Right renal pelvis (tissue), 4 donors: ENCODE results near the gene FAM219A. TPM values are rescaled to one million over a fixed set of nuclear protein-coding genes. Genes with fewer than 3 reads are reported as not detected.
A peak's percentile ranks its signal among the peaks of the same experiment; 100 is the strongest.
"Not testable (repeated sequence)": the region's sequence is repeated elsewhere in the genome, so short reads cannot be mapped to it uniquely, and the experiment has no call there.

Experiments used
- DNase-seq, 4 donors: peaks; one replicate each; pipeline ENCODE4 v3.0.0-alpha.2; 2013; ENCODE audit warnings: low read depth in 4 of 4, low spot score in 3 of 4, missing footprints in 1 of 4
- polyA plus RNA-seq, 4 donors: library from polyadenylated mRNA; unstranded; fragments of 120-200 nt; gene quantifications; one replicate each; pipeline ENCODE4 v1.2.1, GENCODE V29; 2013; ENCODE audit not compliant: insufficient read length in 4 of 4

Gene FAM219A
- polyA plus RNA-seq, 4 donors: 13.7 to 15.4 (median 14.1) TPM

- DNase-seq: no peak
Observed at GRCh38 chr9:34446951-34447350, 11.4 kb downstream of the FAM219A start.

- DNase-seq: no peak
Observed at GRCh38 chr9:34446468-34446891, 11.9 kb downstream of the FAM219A start.

- no peak for DNase-seq
Observed at GRCh38 chr9:34443976-34444375, 14.4 kb downstream of the FAM219A start.

GRCh38 chr9:34443533-34443932 lies 14.8 kb downstream of the FAM219A start:
- no peak for DNase-seq

GRCh38 chr9:34442770-34443169 lies 15.6 kb downstream of the FAM219A start:
- DNase-seq: no peak

- no peak for DNase-seq
Observed at GRCh38 chr9:34440017-34440416, 18.4 kb downstream of the FAM219A start.

GRCh38 chr9:34438465-34438864 lies 19.9 kb downstream of the FAM219A start:
- DNase-seq: not testable (repeated sequence)

- DNase-seq: not testable (repeated sequence)
Observed at GRCh38 chr9:34437926-34438307, 20.5 kb downstream of the FAM219A start.

GRCh38 chr9:34437006-34437925 lies 21.1 kb downstream of the FAM219A start:
- peak; percentile 57 to 71 (median 65) for DNase-seq

GRCh38 chr9:34431667-34432066 lies 26.7 kb downstream of the FAM219A start:
- DNase-seq: no peak

- peak; percentile 57 to 70 (median 62) for DNase-seq
Observed at GRCh38 chr9:34430843-34431437, 27.4 kb downstream of the FAM219A start.

- DNase-seq: no peak
Observed at GRCh38 chr9:34428325-34428958, 29.9 kb downstream of the FAM219A start.

- DNase-seq: no peak
Observed at GRCh38 chr9:34426347-34427074, 31.9 kb downstream of the FAM219A start.

GRCh38 chr9:34419716-34420504 lies 38.5 kb downstream of the FAM219A start:
- no peak for DNase-seq

GRCh38 chr9:34417734-34418133 lies 40.6 kb downstream of the FAM219A start:
- DNase-seq: no peak

GRCh38 chr9:34413231-34413852 lies 45.0 kb downstream of the FAM219A start:
- DNase-seq: peak; percentile 57 to 72 (median 60)

GRCh38 chr9:34412336-34412735 lies 46.0 kb downstream of the FAM219A start:
- DNase-seq: no peak

GRCh38 chr9:34409154-34409553 lies 49.2 kb downstream of the FAM219A start:
- DNase-seq: no peak

GRCh38 chr9:34408173-34408572 lies 50.2 kb downstream of the FAM219A start:
- no peak for DNase-seq
